ENCODE measurements around the gene XPO6. TPM values are rescaled to one million over a fixed set of nuclear protein-coding genes. Genes with fewer than 3 reads are reported as not detected.

The XPO6 gene
- total RNA-seq, 1 donor from 2014 or later: 227 TPM

DNA sequence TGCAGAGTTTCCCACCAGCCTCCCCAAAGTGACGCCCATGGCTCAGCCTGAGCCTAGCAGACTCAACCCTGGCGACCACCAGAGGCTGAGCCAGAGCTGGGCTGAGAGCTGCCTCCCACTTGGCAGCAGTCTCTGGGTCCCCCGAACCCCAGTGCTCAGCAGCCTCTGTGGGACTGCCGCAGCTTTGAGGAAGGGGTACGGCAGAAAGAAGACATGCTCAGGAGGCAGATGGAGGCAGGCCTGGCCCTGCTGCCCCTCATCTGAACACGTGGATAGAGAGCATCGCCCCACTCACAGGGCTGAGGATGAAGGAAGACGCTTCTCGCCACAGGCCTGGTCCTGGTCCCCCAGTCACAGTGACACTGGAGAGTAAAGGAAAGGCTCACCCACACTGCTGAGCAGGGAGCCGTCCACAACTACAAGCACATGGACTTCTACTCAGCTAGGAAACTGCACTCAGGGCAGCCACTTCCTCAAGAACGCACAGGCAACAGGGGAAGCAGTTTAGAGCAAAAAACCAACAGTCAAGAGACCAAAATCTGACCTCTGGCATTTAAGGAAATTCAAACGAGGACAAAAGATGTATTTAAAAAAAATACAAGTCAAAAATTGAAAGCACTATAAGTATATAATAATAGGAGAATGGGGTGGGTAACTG, 103.0 kb downstream of the XPO6 start:
- no peaks in the 10 kb centered on the region for H3K27me3 Mint-ChIP-seq (ENCODE audit: low read depth)
- no peak overlapping the region for H3K27ac Mint-ChIP-seq
- H3K4me3 Mint-ChIP-seq (ENCODE audit: low read depth): no peak overlapping the region
- intact Hi-C loops (cut with micrococcal nuclease): no loop called here
- peaks cover 85% of the 10 kb centered on the region for H3K36me3 Mint-ChIP-seq (ENCODE audit: low read depth)
- DNase-seq (ENCODE audit: low spot score): no peak
- H3K4me1 Mint-ChIP-seq (ENCODE audit: low read depth): peaks cover 15% of the 10 kb centered on the region
- H3K9me3 Mint-ChIP-seq: no peaks in the 10 kb centered on the region

- Mint-ChIP-seq H3K36me3 (ENCODE audit: low read depth) (peaks cover 88% of the 10 kb centered on the region), H3K9me3 (no peaks in the 10 kb centered on the region), H3K4me1 (ENCODE audit: low read depth) (peaks cover 6% of the 10 kb centered on the region), H3K27me3 (ENCODE audit: low read depth) (no peaks in the 10 kb centered on the region), H3K27ac (no peak overlapping the region), H3K4me3 (ENCODE audit: low read depth) (no peak overlapping the region)
- intact Hi-C loops (cut with micrococcal nuclease): no loop called here
- DNase-seq (ENCODE audit: low spot score): no peak
These were observed 104.5 kb downstream of the XPO6 start for GRCh38 chr16:28107232-28107631.

GRCh38 chr16:28106467-28107215, 105.1 kb downstream of the XPO6 start:
- no peak overlapping the region for H3K4me3 Mint-ChIP-seq (ENCODE audit: low read depth)
- no peak overlapping the region for H3K27ac Mint-ChIP-seq
- H3K4me1 Mint-ChIP-seq (ENCODE audit: low read depth): peaks cover 6% of the 10 kb centered on the region
- H3K9me3 Mint-ChIP-seq: no peaks in the 10 kb centered on the region
- no peaks in the 10 kb centered on the region for H3K27me3 Mint-ChIP-seq (ENCODE audit: low read depth)
- DNase-seq (ENCODE audit: low spot score): no peak
- peaks cover 91% of the 10 kb centered on the region for H3K36me3 Mint-ChIP-seq (ENCODE audit: low read depth)
- intact Hi-C loops (cut with micrococcal nuclease): no loop called here

- Mint-ChIP-seq H3K36me3 (ENCODE audit: low read depth) (peaks cover 92% of the 10 kb centered on the region), H3K4me3 (ENCODE audit: low read depth) (no peak overlapping the region), H3K4me1 (ENCODE audit: low read depth) (peaks cover 6% of the 10 kb centered on the region), H3K27me3 (ENCODE audit: low read depth) (no peaks in the 10 kb centered on the region), H3K27ac (no peak overlapping the region), H3K9me3 (no peaks in the 10 kb centered on the region)
- no peak for DNase-seq (ENCODE audit: low spot score)
- intact Hi-C loops (cut with micrococcal nuclease): no loop called here
These were observed 105.8 kb downstream of the XPO6 start for GRCh38 chr16:28105954-28106353.

DNA sequence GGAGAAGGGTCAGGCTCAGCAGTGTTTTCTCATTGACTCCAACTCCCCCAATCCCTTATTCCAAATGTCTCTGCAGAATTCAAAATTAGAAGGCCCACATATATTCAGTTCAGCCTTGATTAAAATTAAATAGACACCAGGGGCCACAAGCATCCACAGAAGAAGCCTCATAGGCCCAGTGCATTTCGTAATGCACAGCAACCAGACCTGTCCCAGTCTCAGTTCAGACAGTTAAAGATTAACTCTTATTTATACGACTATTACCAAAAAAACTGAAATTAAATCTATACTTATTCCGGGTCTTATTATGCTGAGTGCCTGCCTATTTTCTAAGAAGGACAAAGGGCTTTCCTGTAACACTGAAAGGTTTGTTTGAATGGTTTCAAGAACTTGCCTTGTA, 106.5 kb downstream of the XPO6 start:
- DNase-seq (ENCODE audit: low spot score): no peak
- Mint-ChIP-seq H3K4me1 (ENCODE audit: low read depth) (peaks cover 2% of the 10 kb centered on the region), H3K27me3 (ENCODE audit: low read depth) (no peaks in the 10 kb centered on the region), H3K4me3 (ENCODE audit: low read depth) (no peak overlapping the region), H3K9me3 (no peaks in the 10 kb centered on the region), H3K36me3 (ENCODE audit: low read depth) (peaks cover 90% of the 10 kb centered on the region), H3K27ac (no peak overlapping the region)
- intact Hi-C loops (cut with micrococcal nuclease): no loop called here

DNA sequence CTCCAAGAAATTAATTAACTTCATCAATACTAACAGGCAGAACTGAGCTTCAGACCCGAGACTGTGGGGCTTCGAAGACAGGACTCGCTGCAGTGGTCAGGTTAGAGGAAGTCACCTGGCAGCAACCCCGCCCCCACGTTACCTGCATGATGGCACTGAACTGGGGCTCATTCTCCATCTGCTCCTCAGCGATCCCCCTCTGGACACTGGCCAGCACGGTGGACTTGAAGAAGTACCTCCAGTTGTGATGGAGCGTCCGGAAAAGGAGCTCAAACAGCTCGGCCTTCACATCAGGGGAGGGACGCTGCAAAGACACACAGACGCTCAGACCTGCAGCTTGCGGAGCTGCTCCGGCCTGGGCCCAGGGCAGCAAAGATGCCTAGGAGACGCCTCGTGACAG, 107.4 kb downstream of the XPO6 start:
- H3K4me3 Mint-ChIP-seq (ENCODE audit: low read depth): no peak overlapping the region
- H3K9me3 Mint-ChIP-seq: no peaks in the 10 kb centered on the region
- DNase-seq (ENCODE audit: low spot score): no peak
- H3K36me3 Mint-ChIP-seq (ENCODE audit: low read depth): peaks cover 89% of the 10 kb centered on the region
- no peak overlapping the region for H3K27ac Mint-ChIP-seq
- intact Hi-C loops (cut with micrococcal nuclease): no loop called here
- H3K4me1 Mint-ChIP-seq (ENCODE audit: low read depth): no peaks in the 10 kb centered on the region
- no peaks in the 10 kb centered on the region for H3K27me3 Mint-ChIP-seq (ENCODE audit: low read depth)

DNA sequence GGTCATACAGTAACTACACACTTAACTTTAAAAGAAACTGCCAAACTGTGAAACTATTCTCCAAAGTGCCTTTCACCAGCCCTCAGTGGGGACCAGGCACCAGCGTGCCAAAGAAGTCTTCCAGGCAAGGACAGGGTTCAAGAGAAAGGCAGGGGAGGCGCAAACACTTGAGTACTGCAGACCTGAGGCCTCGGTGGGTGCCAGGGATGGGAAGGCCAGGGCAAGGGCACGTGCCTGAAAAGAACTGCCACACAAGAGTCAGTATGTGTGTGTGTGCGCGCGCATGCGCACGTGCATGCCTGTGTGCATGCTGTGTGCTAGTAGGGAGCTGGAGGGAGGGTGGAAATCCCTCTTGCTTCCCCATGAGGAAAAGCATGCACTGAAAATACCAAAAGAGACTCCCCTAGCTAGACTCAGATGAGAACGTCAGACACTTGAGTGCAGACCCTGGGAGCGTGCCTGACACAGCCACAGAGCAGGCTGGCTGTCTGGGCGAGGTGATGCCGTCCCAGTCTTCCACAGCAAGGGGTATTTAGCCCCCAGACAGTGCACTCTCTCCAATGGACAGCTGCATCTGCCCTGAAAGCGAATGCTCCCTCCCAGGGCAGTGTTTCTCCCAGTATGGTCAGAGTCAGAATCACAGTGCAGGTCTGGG, 108.1 kb downstream of the XPO6 start:
- no peak overlapping the region for H3K4me3 Mint-ChIP-seq (ENCODE audit: low read depth)
- DNase-seq (ENCODE audit: low spot score): no peak
- H3K27ac Mint-ChIP-seq: no peak overlapping the region
- peaks cover 91% of the 10 kb centered on the region for H3K36me3 Mint-ChIP-seq (ENCODE audit: low read depth)
- intact Hi-C loops (cut with micrococcal nuclease): no loop called here
- H3K27me3 Mint-ChIP-seq (ENCODE audit: low read depth): no peaks in the 10 kb centered on the region
- H3K4me1 Mint-ChIP-seq (ENCODE audit: low read depth): no peaks in the 10 kb centered on the region
- H3K9me3 Mint-ChIP-seq: no peaks in the 10 kb centered on the region

DNA sequence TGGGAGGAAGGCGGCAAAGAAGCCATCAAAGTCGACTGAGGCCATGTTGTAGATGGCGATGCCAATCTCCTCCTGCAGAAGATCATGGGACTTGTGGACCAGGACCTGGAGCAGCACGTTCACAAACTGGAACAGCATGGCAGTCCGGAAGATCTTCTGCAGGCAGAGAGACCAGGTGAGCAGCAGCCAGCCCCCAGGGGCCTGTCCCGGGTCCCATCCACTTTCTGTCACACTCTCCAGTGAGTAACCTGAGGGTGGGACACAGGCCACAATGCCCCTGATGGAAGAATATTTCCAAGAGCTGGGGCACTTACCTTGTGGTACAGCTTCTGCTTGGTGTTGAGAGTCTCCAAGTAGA, 110.3 kb downstream of the XPO6 start:
- DNase-seq (ENCODE audit: low spot score): no peak
- no peaks in the 10 kb centered on the region for H3K9me3 Mint-ChIP-seq
- no peak overlapping the region for H3K27ac Mint-ChIP-seq
- intact Hi-C loops (cut with micrococcal nuclease): no loop called here
- H3K4me3 Mint-ChIP-seq (ENCODE audit: low read depth): no peak overlapping the region
- H3K27me3 Mint-ChIP-seq (ENCODE audit: low read depth): no peaks in the 10 kb centered on the region
- no peaks in the 10 kb centered on the region for H3K4me1 Mint-ChIP-seq (ENCODE audit: low read depth)
- peaks cover 89% of the 10 kb centered on the region for H3K36me3 Mint-ChIP-seq (ENCODE audit: low read depth)

DNA sequence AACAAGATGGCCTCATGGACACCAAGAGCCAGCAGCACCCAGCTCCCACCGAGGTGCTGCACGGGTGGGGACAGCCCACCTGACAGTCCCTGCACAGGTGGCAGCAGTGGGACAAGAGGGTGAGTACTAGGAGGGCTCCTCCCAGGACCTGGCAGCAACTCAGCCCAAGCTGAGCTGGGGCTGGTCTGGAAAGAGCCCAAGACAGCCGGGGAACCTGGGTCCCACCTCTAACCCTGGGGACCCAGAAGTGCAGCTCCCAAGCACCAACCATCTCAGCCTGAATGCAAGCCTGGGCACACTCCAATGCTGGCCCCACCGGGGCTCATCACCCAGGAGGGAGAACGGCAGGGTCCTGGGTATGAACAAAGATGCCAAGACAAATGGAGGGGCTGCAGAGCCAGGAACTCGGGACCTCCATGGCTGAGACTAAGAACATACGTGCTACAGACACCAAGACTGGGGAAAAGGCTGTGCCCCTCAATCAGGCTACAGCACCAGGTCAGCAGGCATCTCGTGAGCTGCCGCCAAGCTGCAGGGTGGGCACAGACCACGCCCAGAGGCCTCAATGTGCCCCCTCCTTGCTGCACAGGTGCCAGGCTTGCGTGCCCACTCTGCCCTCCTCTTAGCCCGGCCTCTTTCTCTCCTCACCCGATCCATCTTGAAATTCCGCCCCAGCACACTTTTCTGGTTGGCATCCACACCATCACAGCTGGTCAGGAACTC, 110.8 kb downstream of the XPO6 start:
- H3K9me3 Mint-ChIP-seq: no peaks in the 10 kb centered on the region

GRCh38 chr16:28098959-28099945, 112.5 kb downstream of the XPO6 start:
- intact Hi-C loops (cut with micrococcal nuclease): no loop called here
- no peaks in the 10 kb centered on the region for H3K9me3 Mint-ChIP-seq
- H3K4me1 Mint-ChIP-seq (ENCODE audit: low read depth): no peaks in the 10 kb centered on the region
- H3K4me3 Mint-ChIP-seq (ENCODE audit: low read depth): no peak overlapping the region
- H3K36me3 Mint-ChIP-seq (ENCODE audit: low read depth): peaks cover 68% of the 10 kb centered on the region
- no peak for DNase-seq (ENCODE audit: low spot score)
- no peaks in the 10 kb centered on the region for H3K27me3 Mint-ChIP-seq (ENCODE audit: low read depth)
- H3K27ac Mint-ChIP-seq: no peak overlapping the region

More for the DNA sequence above, 110.8 kb downstream of the XPO6 start:
- Mint-ChIP-seq H3K27ac (no peak overlapping the region), H3K4me1 (ENCODE audit: low read depth) (no peaks in the 10 kb centered on the region), H3K27me3 (ENCODE audit: low read depth) (no peaks in the 10 kb centered on the region), H3K4me3 (ENCODE audit: low read depth) (no peak overlapping the region), H3K36me3 (ENCODE audit: low read depth) (peaks cover 86% of the 10 kb centered on the region)
- intact Hi-C loops (cut with micrococcal nuclease): no loop called here
- DNase-seq (ENCODE audit: low spot score): no peak

DNA sequence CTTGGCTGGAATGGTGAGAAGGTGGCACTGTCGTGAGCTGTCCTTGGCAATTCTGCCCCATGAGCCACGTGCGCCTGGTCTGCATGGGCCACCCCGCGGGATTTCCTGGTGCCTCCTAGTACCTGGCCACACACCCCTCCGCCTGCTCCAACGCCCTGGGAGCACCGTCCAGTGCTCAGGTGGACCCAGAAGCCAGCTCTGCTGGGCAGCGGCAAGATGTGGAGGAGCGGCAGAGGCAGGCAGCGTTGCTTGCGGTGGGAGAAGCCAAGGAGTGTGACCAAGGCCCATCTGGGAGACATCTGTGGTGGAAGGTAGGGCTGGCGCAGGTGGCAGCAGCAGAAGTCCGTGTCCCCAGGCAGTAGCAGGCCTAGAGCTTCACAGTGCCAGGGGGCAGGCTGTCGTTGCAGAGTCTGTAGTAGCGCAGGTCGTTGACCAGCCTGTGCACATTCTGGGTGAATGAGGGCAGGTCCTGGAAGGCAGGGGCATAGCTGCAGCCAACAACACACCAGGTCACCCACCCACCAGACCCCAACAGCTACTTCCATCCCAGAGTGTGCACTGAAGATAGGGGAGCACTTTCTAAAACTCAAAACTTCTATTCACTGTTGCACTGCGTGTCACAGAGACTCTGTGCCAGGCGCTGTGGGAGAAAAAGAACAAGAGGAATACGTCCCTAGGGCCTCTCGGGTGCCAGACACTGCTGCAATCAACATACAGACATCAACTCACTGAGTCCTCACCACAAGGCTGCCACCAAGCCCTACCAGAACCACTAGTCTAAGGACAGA, 113.4 kb downstream of the XPO6 start:
- H3K9me3 Mint-ChIP-seq: no peaks in the 10 kb centered on the region
- no peaks in the 10 kb centered on the region for H3K4me1 Mint-ChIP-seq (ENCODE audit: low read depth)
- peaks cover 59% of the 10 kb centered on the region for H3K36me3 Mint-ChIP-seq (ENCODE audit: low read depth)
- DNase-seq (ENCODE audit: low spot score): no peak
- intact Hi-C loops (cut with micrococcal nuclease): no loop called here
- no peaks in the 10 kb centered on the region for H3K27me3 Mint-ChIP-seq (ENCODE audit: low read depth)
- H3K4me3 Mint-ChIP-seq (ENCODE audit: low read depth): no peak overlapping the region
- no peak overlapping the region for H3K27ac Mint-ChIP-seq
